K562 (cell line): ENCODE data around the gene RAP1A.

ENCODE experiments used
- CTCF ChIP-seq, 3 experiments: IDR thresholded peaks in 2 of 3; conservative IDR thresholded peaks in 1 of 3; 2 replicates each; pipeline ENCODE4 v1.5.1; 2011 to 2012; ENCODE audit warnings: low read length in 3 of 3, mild to moderate bottlenecking in 3 of 3, control low read depth in 2 of 3, improper control_type of control experiment in 1 of 3, inconsistent platforms in 1 of 3, low read depth in 1 of 3, mixed read lengths in 1 of 3, moderate library complexity in 1 of 3; ENCODE audit not compliant: insufficient read depth in 2 of 3
- E2F8 ChIP-seq: fragments of 450-650 bp; IDR thresholded peaks from 2 replicates; pipeline ENCODE4 v1.7.1; 2018; ENCODE audit warnings: mild to moderate bottlenecking, low read depth; ENCODE audit not compliant: partially characterized antibody
- FOS ChIP-seq: IDR thresholded peaks from 3 replicates; pipeline ENCODE4 v1.6.1; 2011; ENCODE audit not compliant: insufficient read length; ENCODE audit errors: extremely low read depth
- KAT2B ChIP-seq: IDR thresholded peaks from one replicate; pipeline ENCODE4 v1.6.1; 2012; ENCODE audit warnings: low read depth, mild to moderate bottlenecking, control low read depth, inconsistent platforms, low read length, moderate library complexity
- MYC ChIP-seq, 2 experiments: fragments of 250-450 bp in 1 of 2; sonication (Bioruptor Pico) in 1 of 2; IDR thresholded peaks; 2 replicates each; pipeline versions ENCODE4 v1.5.1 to v1.6.1; 2012 to 2021; ENCODE audit warnings: low read depth in 2 of 2, borderline replicate concordance in 1 of 2, improper control_type of control experiment in 1 of 2, low read length in 1 of 2, mild to moderate bottlenecking in 1 of 2, moderate library complexity in 1 of 2
- POLR2AphosphoS5 ChIP-seq: IDR thresholded peaks from 2 replicates; pipeline ENCODE4 v1.6.1; 2011; ENCODE audit warnings: mild to moderate bottlenecking, low read depth, low read length, moderate library complexity; ENCODE audit not compliant: control insufficient read depth, insufficient read depth
- RAD21 ChIP-seq, 2 experiments: fragments of 250-450 bp in 1 of 2; fragments of 450-650 bp in 1 of 2; sonication (Bioruptor Pico) in 1 of 2; formaldehyde crosslinking in 1 of 2; IDR thresholded peaks in 1 of 2; conservative IDR thresholded peaks in 1 of 2; 2 replicates each; pipeline versions ENCODE4 v1.4.0 to v1.8.0; 2020 to 2022; ENCODE audit warnings: mild to moderate bottlenecking in 2 of 2, moderate library complexity in 1 of 2
- RB1 ChIP-seq: fragments of 450-650 bp; IDR thresholded peaks from 2 replicates; pipeline ENCODE4 v1.6.1; 2017; ENCODE audit warnings: low read depth, mild to moderate bottlenecking
- RERE ChIP-seq: sonication (generic); formaldehyde crosslinking; IDR thresholded peaks from 2 replicates; pipeline ENCODE4 v1.8.0; 2023; ENCODE audit warnings: missing genetic modification reagents, mild to moderate bottlenecking, borderline replicate concordance
- SMARCC2 ChIP-seq: fragments of 450-650 bp; IDR thresholded peaks from 2 replicates; pipeline ENCODE4 v1.6.1; 2017; ENCODE audit warnings: antibody characterized with exemption, moderate library complexity, mild to moderate bottlenecking, low read depth
- STAT5B ChIP-seq: fragments of 250-450 bp; sonication (Bioruptor Pico); IDR thresholded peaks from 2 replicates; pipeline ENCODE4 v1.8.0; 2021; ENCODE audit warnings: mild to moderate bottlenecking, inconsistent platforms
- ZNF408 ChIP-seq: fragments of 250-450 bp; sonication (Bioruptor Pico); IDR thresholded peaks from 2 replicates; pipeline ENCODE4 v1.4.0; 2020; ENCODE audit warnings: low read depth, mild to moderate bottlenecking, moderate library complexity

- TF ChIP-seq E2F8 (no peak), ZNF408 (CRISPR knock-in tag) (no peak), KAT2B (no peak), CTCF (IDR thresholded peaks at IDR 0.05 in 2 of 3, conservative IDR thresholded peaks at IDR 0.05 in 1 of 3; ENCODE audit: insufficient read depth in 2 of 3, low read depth in 1 of 3, low read length in 3 of 3) (no peak), MYC (IDR thresholded peaks at IDR 0.05; ENCODE audit: low read depth, low read length) (no peak), MYC (CRISPR knock-in tag; IDR thresholded peaks at IDR 0.05; ENCODE audit: borderline replicate concordance, low read depth) (no peak), RERE (CRISPR knock-in tag) (no peak), STAT5B (CRISPR knock-in tag) (no peak), RAD21 (CRISPR knock-in tag; conservative IDR thresholded peaks at IDR 0.05 in 1 of 2, IDR thresholded peaks at IDR 0.05 in 1 of 2) (no peak), SMARCC2 (no peak), POLR2AphosphoS5 (no peak), RB1 (no peak), FOS (no peak)
Measured at GRCh38 chr1:111738436-111739193, 119.0 kb downstream of the RAP1A start.
